ENCODE data around the gene ETFDH.
"Not testable (repeated sequence)": the region's sequence is repeated elsewhere in the genome, so short reads cannot be mapped to it uniquely, and the experiment has no call there.

The ETFDH gene

GRCh38 chr4:158754385-158755180 is 82.5 kb downstream of the ETFDH start:
- no peak for DNase-seq (ENCODE audit: low spot score)

- DNase-seq (ENCODE audit: low spot score) = not testable (repeated sequence)
Observed at GRCh38 chr4:158755819-158756218, 83.7 kb downstream of the ETFDH start.

- DNase-seq (ENCODE audit: low spot score) = no peak
Observed at GRCh38 chr4:158756588-158756987, 84.5 kb downstream of the ETFDH start.

GRCh38 chr4:158758142-158758541 is 86.0 kb downstream of the ETFDH start:
- no peak for DNase-seq (ENCODE audit: low spot score)

GRCh38 chr4:158758703-158759102 is 86.6 kb downstream of the ETFDH start:
- DNase-seq (ENCODE audit: low spot score) = no peak
